Naive thymus-derived CD4-positive, alpha-beta T cell (primary cell): Measurements from ENCODE around the gene SGSH. TPM values are rescaled to one million over a fixed set of nuclear protein-coding genes. Genes with fewer than 3 reads are reported as not detected.

Experiments
- ATAC-seq: fragments of 150-1000 bp; cut with Tn5 transposase; 2 replicates; pipeline ENCODE4 v1.10.0; 2021; ENCODE audit warnings: mild to moderate bottlenecking, moderate library complexity
- CTCF ChIA-PET: fragments of 350-600 bp; sonication (Branson Sonifier 250); formaldehyde crosslinking; loops from one replicate; lab custom pipeline; 2021; ENCODE audit warnings: antibody characterized with exemption; lab: Charles Lee
- POLR2A ChIA-PET: fragments of 350-600 bp; sonication (Branson Sonifier 250); formaldehyde crosslinking; loops from one replicate; lab custom pipeline; 2021; ENCODE audit warnings: antibody characterized with exemption, inconsistent platforms; lab: Charles Lee
- DNase-seq, 9 donors: peaks; one replicate each; pipeline versions ENCODE4 v3.0.0 to v3.0.0-alpha.2; 2020 to 2022; ENCODE audit warnings: mixed read lengths in 1 of 9
- H3K27ac ChIP-seq: one replicate; pipeline ENCODE4 v1.7.0; 2013; ENCODE audit warnings: mild to moderate bottlenecking, low read depth, low read length, moderate library complexity
- H3K27me3 ChIP-seq, 2 donors: one replicate each; pipeline ENCODE4 v1.7.0; 2013; ENCODE audit warnings: low read length in 2 of 2, mild to moderate bottlenecking in 2 of 2, moderate library complexity in 2 of 2; ENCODE audit not compliant: control insufficient read depth in 2 of 2, insufficient read depth in 2 of 2
- H3K36me3 ChIP-seq, 3 experiments: 1 replicate in 2 of 3; 2 replicates in 1 of 3; pipeline ENCODE4 v1.7.0; 2013; ENCODE audit warnings: low read length in 3 of 3, mild to moderate bottlenecking in 3 of 3, moderate library complexity in 1 of 3; ENCODE audit not compliant: insufficient read depth in 3 of 3, control insufficient read depth in 2 of 3
- H3K4me1 ChIP-seq, 2 donors: one replicate each; pipeline ENCODE4 v1.7.0; 2013; ENCODE audit warnings: low read length in 2 of 2, mild to moderate bottlenecking in 2 of 2, moderate library complexity in 1 of 2; ENCODE audit not compliant: control insufficient read depth in 2 of 2, insufficient read depth in 2 of 2
- H3K4me3 ChIP-seq: 2 replicates; pipeline ENCODE4 v1.7.0; 2013; ENCODE audit warnings: mild to moderate bottlenecking, low read length
- H3K9me3 ChIP-seq, 3 experiments: 1 replicate in 2 of 3; 2 replicates in 1 of 3; pipeline ENCODE4 v1.7.0; 2013; ENCODE audit warnings: low read length in 3 of 3; ENCODE audit not compliant: control insufficient read depth in 2 of 3
- H3K27ac Mint-ChIP-seq, 9 donors: one replicate each; pipeline ENCODE4 v1.8.0; 2020 to 2022; ENCODE audit warnings: mixed read lengths in 9 of 9, mild to moderate bottlenecking in 8 of 9, moderate library complexity in 5 of 9, inconsistent platforms in 2 of 9
- H3K27me3 Mint-ChIP-seq, 5 donors: one replicate each; pipeline ENCODE4 v1.8.0; 2021 to 2022; ENCODE audit warnings: mixed read lengths in 5 of 5, mild to moderate bottlenecking in 1 of 5
- H3K36me3 Mint-ChIP-seq, 5 donors: one replicate each; pipeline ENCODE4 v1.8.0; 2020 to 2022; ENCODE audit warnings: mixed read lengths in 5 of 5, mild to moderate bottlenecking in 3 of 5, inconsistent platforms in 1 of 5
- H3K4me1 Mint-ChIP-seq, 7 donors: one replicate each; pipeline ENCODE4 v1.8.0; 2020 to 2022; ENCODE audit warnings: mixed read lengths in 7 of 7, mild to moderate bottlenecking in 3 of 7, inconsistent platforms in 1 of 7
- H3K4me3 Mint-ChIP-seq, 10 donors: one replicate each; pipeline ENCODE4 v1.8.0; 2020 to 2022; ENCODE audit warnings: mild to moderate bottlenecking in 10 of 10, mixed read lengths in 10 of 10, moderate library complexity in 6 of 10, inconsistent platforms in 2 of 10
- H3K9me3 Mint-ChIP-seq, 11 donors: one replicate each; pipeline ENCODE4 v1.8.0; 2020 to 2022; ENCODE audit warnings: mixed read lengths in 11 of 11, mild to moderate bottlenecking in 4 of 11, inconsistent platforms in 1 of 11, moderate library complexity in 1 of 11
- intact Hi-C, 2 donors: fragments of 100-400 bp; cut with micrococcal nuclease; formaldehyde crosslinking; loops; one replicate each; pipeline ENCODE4 v1.15.1; 2023
- polyA plus RNA-seq, 2 donors: library from polyadenylated mRNA; unstranded; fragments of 300-500 nt; fragmentation: Illumina TruSeq; gene quantifications; one replicate each; pipeline ENCODE4 v1.2.3, GENCODE V29; 2021
- total RNA-seq, 6 experiments: library from RNA in 5 of 6; stranded (reverse) in 5 of 6; gene quantifications; 1 replicate in 5 of 6; 2 replicates in 1 of 6; pipeline ENCODE4 v1.2.3 and lab custom pipeline; 2021 to 2026

The SGSH gene
- total and polyA plus RNA-seq, 7 experiments from 2014 or later = 31.1 to 181 (median 116) TPM

- H3K9me3 Mint-ChIP-seq = no peaks in the 10 kb centered on the region
- no peaks in the 10 kb centered on the region for H3K36me3 Mint-ChIP-seq
- no peaks in the 10 kb centered on the region for H3K4me1 Mint-ChIP-seq
- no peak overlapping the region for H3K4me3 ChIP-seq
- peaks cover 0 to 6% (median 0%) of the 10 kb centered on the region in 5 donors for H3K27me3 Mint-ChIP-seq
- H3K27ac ChIP-seq = no peak overlapping the region
- no peak overlapping the region for H3K27ac Mint-ChIP-seq
- no peaks in the 10 kb centered on the region for H3K9me3 ChIP-seq
- intact Hi-C loops = no loop called here
- H3K27me3 ChIP-seq = no peaks in the 10 kb centered on the region
- CTCF ChIA-PET = interaction anchor here (0.6 kb wide), 1 partner anchor 1951 kb away, joined by 3 read pairs; no protein-coding TSS in a partner anchor
- no peak overlapping the region for H3K4me3 Mint-ChIP-seq
- H3K4me1 ChIP-seq = no peaks in the 10 kb centered on the region
- no peak for DNase-seq
- POLR2A ChIA-PET = no interaction called here
- no peak for ATAC-seq
- no peaks in the 10 kb centered on the region for H3K36me3 ChIP-seq
Observed at GRCh38 chr17:80176757-80177156, 43.4 kb downstream of the SGSH start.

- H3K27ac Mint-ChIP-seq = no peak overlapping the region
- no peaks in the 10 kb centered on the region for H3K4me1 ChIP-seq
- no peaks in the 10 kb centered on the region for H3K27me3 ChIP-seq
- ATAC-seq (no peak), DNase-seq (no peak)
- intact Hi-C loops = no loop called here
- POLR2A ChIA-PET = no interaction called here
- no peak overlapping the region for H3K4me3 ChIP-seq
- peaks cover 0 to 3% (median 0%) of the 10 kb centered on the region in 5 donors for H3K36me3 Mint-ChIP-seq
- no peaks in the 10 kb centered on the region for H3K9me3 Mint-ChIP-seq
- no peaks in the 10 kb centered on the region for H3K9me3 ChIP-seq
- peaks cover 0 to 13% (median 0%) of the 10 kb centered on the region in 5 donors for H3K27me3 Mint-ChIP-seq
- no peak overlapping the region for H3K4me3 Mint-ChIP-seq
- H3K27ac ChIP-seq = no peak overlapping the region
- H3K4me1 Mint-ChIP-seq = peaks cover 0 to 2% (median 0%) of the 10 kb centered on the region in 7 donors
- CTCF ChIA-PET = interaction anchor here (0.6 kb wide), 1 partner anchor 786 kb away, joined by 4 read pairs; no protein-coding TSS in a partner anchor
- no peaks in the 10 kb centered on the region for H3K36me3 ChIP-seq
Observed at GRCh38 chr17:80173916-80174315, 46.2 kb downstream of the SGSH start.

- Mint-ChIP-seq H3K27ac (no peak overlapping the region), H3K4me1 (peaks cover 0 to 2% (median 0%) of the 10 kb centered on the region in 7 donors), H3K4me3 (no peak overlapping the region), H3K9me3 (no peaks in the 10 kb centered on the region), H3K27me3 (peaks cover 0 to 11% (median 0%) of the 10 kb centered on the region in 5 donors), H3K36me3 (peaks cover 0 to 5% (median 0%) of the 10 kb centered on the region in 5 donors)
- Histone ChIP-seq H3K4me1 (no peaks in the 10 kb centered on the region), H3K27me3 (no peaks in the 10 kb centered on the region), H3K36me3 (no peaks in the 10 kb centered on the region), H3K9me3 (no peaks in the 10 kb centered on the region), H3K27ac (no peak overlapping the region), H3K4me3 (no peak overlapping the region)
- DNase-seq (no peak), ATAC-seq (no peak)
- CTCF ChIA-PET = no interaction called here
- POLR2A ChIA-PET = no interaction called here
- intact Hi-C loops = no loop called here
Observed at GRCh38 chr17:80173126-80173525, 47.0 kb downstream of the SGSH start.

- Mint-ChIP-seq H3K4me3 (no peak overlapping the region), H3K27ac (no peak overlapping the region), H3K27me3 (peaks cover 0 to 10% (median 0%) of the 10 kb centered on the region in 5 donors), H3K4me1 (peaks cover 0 to 2% (median 0%) of the 10 kb centered on the region in 7 donors), H3K9me3 (no peaks in the 10 kb centered on the region), H3K36me3 (peaks cover 0 to 5% (median 0%) of the 10 kb centered on the region in 5 donors)
- no peak for DNase-seq
- ChIA-PET CTCF (no interaction called here), POLR2A (no interaction called here)
- H3K4me3 ChIP-seq = no peak overlapping the region
- no peaks in the 10 kb centered on the region for H3K9me3 ChIP-seq
- no peaks in the 10 kb centered on the region for H3K27me3 ChIP-seq
- H3K27ac ChIP-seq = no peak overlapping the region
- H3K36me3 ChIP-seq = no peaks in the 10 kb centered on the region
- H3K4me1 ChIP-seq = no peaks in the 10 kb centered on the region
- intact Hi-C loops = no loop called here
- no peak for ATAC-seq
Observed at GRCh38 chr17:80171681-80172080, 48.5 kb downstream of the SGSH start.

- Histone ChIP-seq H3K4me1 (no peaks in the 10 kb centered on the region), H3K9me3 (no peaks in the 10 kb centered on the region), H3K27me3 (no peaks in the 10 kb centered on the region), H3K4me3 (no peak within 1 kb of the TSS), H3K27ac (no peak within 1 kb of the TSS), H3K36me3 (no peaks in the 10 kb centered on the region)
- H3K4me3 Mint-ChIP-seq = no peak within 1 kb of the TSS
- DNase-seq = no peak
- H3K4me1 Mint-ChIP-seq = peaks cover 0 to 2% (median 0%) of the 10 kb centered on the region in 7 donors
- intact Hi-C loops = no loop called here
- H3K27me3 Mint-ChIP-seq = peaks cover 0 to 10% (median 0%) of the 10 kb centered on the region in 5 donors
- H3K9me3 Mint-ChIP-seq = no peaks in the 10 kb centered on the region
- H3K36me3 Mint-ChIP-seq = peaks cover 0 to 5% (median 0%) of the 10 kb centered on the region in 5 donors
- POLR2A ChIA-PET = no interaction called here
- CTCF ChIA-PET = interaction anchor here (0.6 kb wide), 1 partner anchor 35 kb away, joined by 3 read pairs; no protein-coding TSS in a partner anchor
- ATAC-seq = no peak
- H3K27ac Mint-ChIP-seq = no peak within 1 kb of the TSS
Observed at GRCh38 chr17:80169784-80170500, 50.2 kb downstream of the SGSH start, which contains the start of gene CARD14. Gene CARD14 (plus strand): TSS chr17:80170030. CDS start chr17:80181439, 11,409 bp downstream.

- Mint-ChIP-seq H3K4me1 (peaks cover 0 to 2% (median 0%) of the 10 kb centered on the region in 7 donors), H3K27ac (no peak overlapping the region), H3K27me3 (peaks cover 0 to 10% (median 3%) of the 10 kb centered on the region in 5 donors), H3K9me3 (no peaks in the 10 kb centered on the region), H3K4me3 (no peak overlapping the region), H3K36me3 (peaks cover 0 to 5% (median 0%) of the 10 kb centered on the region in 5 donors)
- Histone ChIP-seq H3K27me3 (no peaks in the 10 kb centered on the region), H3K9me3 (no peaks in the 10 kb centered on the region), H3K27ac (no peak overlapping the region), H3K36me3 (no peaks in the 10 kb centered on the region), H3K4me3 (no peak overlapping the region), H3K4me1 (no peaks in the 10 kb centered on the region)
- ChIA-PET POLR2A (no interaction called here), CTCF (no interaction called here)
- ATAC-seq = no peak
- intact Hi-C loops = no loop called here
- no peak for DNase-seq
Observed at GRCh38 chr17:80169107-80169506, 51.0 kb downstream of the SGSH start.
